HPDE6-E6E7 (cell line): ENCODE results near the gene HP1BP3.

ENCODE experiments used
- DNase-seq: peaks from one replicate; pipeline ENCODE4 v3.0.0; 2011; ENCODE audit warnings: missing footprints; ENCODE audit errors: extremely low spot score

Gene HP1BP3

GRCh38 chr1:20693623-20694022 lies 93.5 kb downstream of the HP1BP3 start:
- DNase-seq, result no peak
